ENCODE measurements around the gene ZDHHC14.

- TF ChIP-seq CTCF (IDR thresholded peaks at IDR 0.05) (no peak), ZFX (IDR thresholded peaks at IDR 0.05; ENCODE audit: borderline replicate concordance) (no peak)
Measured at GRCh38 chr6:157358287-157358686, 22.7 kb upstream of the ZDHHC14 start.

Measured in 22Rv1 (cell line).